AG09309 (cell line): ENCODE results near the gene TAL1.

Experiments used
- DNase-seq: peaks from one replicate; pipeline ENCODE4 v3.0.0-alpha.2; 2010; ENCODE audit warnings: low read depth
- H3K4me3 ChIP-seq: 2 replicates; pipeline ENCODE4 v1.5.1; 2011; ENCODE audit warnings: mild to moderate bottlenecking, low read depth, low read length, moderate library complexity; ENCODE audit not compliant: control insufficient read depth
- CTCF ChIP-seq: IDR thresholded peaks from 2 replicates; pipeline ENCODE4 v1.5.1; 2011; ENCODE audit warnings: mild to moderate bottlenecking, low read depth, low read length, inconsistent platforms; ENCODE audit not compliant: insufficient read depth, control insufficient read depth; ENCODE audit errors: missing control alignments

Gene TAL1

GRCh38 chr1:47219590-47220220, 12.3 kb downstream of the TAL1 start:
- DNase-seq, result no peak
- no peak overlapping the region for H3K4me3 ChIP-seq
- TF ChIP-seq CTCF, result no peak

- H3K4me3 ChIP-seq, result no peak overlapping the region
- no peak for DNase-seq
- TF ChIP-seq CTCF, result no peak
Measured at GRCh38 chr1:47219001-47219400, 13.0 kb downstream of the TAL1 start.

GRCh38 chr1:47216278-47217059, 15.6 kb downstream of the TAL1 start:
- no peak overlapping the region for H3K4me3 ChIP-seq
- TF ChIP-seq CTCF, result no peak
- DNase-seq, result no peak

GRCh38 chr1:47215713-47216112, 16.3 kb downstream of the TAL1 start:
- H3K4me3 ChIP-seq, result no peak overlapping the region
- no peak for TF ChIP-seq CTCF
- no peak for DNase-seq

- no peak overlapping the region for H3K4me3 ChIP-seq
- no peak for DNase-seq
- TF ChIP-seq CTCF, result no peak
Measured at GRCh38 chr1:47214549-47214948, 17.5 kb downstream of the TAL1 start.

- DNase-seq, result no peak
- H3K4me3 ChIP-seq, result no peak overlapping the region
- no peak for TF ChIP-seq CTCF
Measured at GRCh38 chr1:47213230-47213963, 18.6 kb downstream of the TAL1 start.
